Tibial nerve (tissue), 4 donors: ENCODE results near the gene PTPA. TPM values are rescaled to one million over a fixed set of nuclear protein-coding genes. Genes with fewer than 3 reads are reported as not detected.

ENCODE experiments used
- DNase-seq, 2 donors: peaks; one replicate each; pipeline ENCODE4 v3.0.0-alpha.2; 2019; ENCODE audit warnings: low spot score in 2 of 2
- H3K27ac ChIP-seq, 4 donors: fragments of 200-600 bp; sonication (generic) in 3 of 4; one replicate each; pipeline ENCODE4 v1.5.1; 2017 to 2019; ENCODE audit warnings: mild to moderate bottlenecking in 1 of 4
- H3K27me3 ChIP-seq, 2 donors: fragments of 200-600 bp; sonication (generic) in 1 of 2; one replicate each; pipeline versions ENCODE4 v1.5.1 to v1.6.0; 2017 to 2019
- H3K36me3 ChIP-seq, 3 donors: fragments of 200-600 bp; sonication (generic); one replicate each; pipeline ENCODE4 v1.5.1; 2018 to 2019
- H3K4me1 ChIP-seq, 4 donors: fragments of 200-600 bp; sonication (generic) in 3 of 4; one replicate each; pipeline ENCODE4 v1.5.1; 2017 to 2019
- H3K4me3 ChIP-seq, 4 donors: fragments of 200-600 bp; sonication (generic) in 3 of 4; one replicate each; pipeline ENCODE4 v1.5.1; 2017 to 2019; ENCODE audit warnings: mild to moderate bottlenecking in 1 of 4, moderate library complexity in 1 of 4
- H3K9me3 ChIP-seq, 4 donors: fragments of 200-600 bp; sonication (generic) in 3 of 4; one replicate each; pipeline ENCODE4 v1.5.1; 2017 to 2019
- CTCF ChIP-seq, 5 experiments: fragments of 200-600 bp in 3 of 5; fragments of 450-650 bp in 2 of 5; sonication (generic) in 3 of 5; IDR thresholded peaks; one replicate each; pipeline ENCODE4 v1.5.1; 2016 to 2019; ENCODE audit warnings: antibody characterized with exemption in 5 of 5, mild to moderate bottlenecking in 3 of 5, moderate library complexity in 2 of 5
- EP300 ChIP-seq, 2 donors: sonication (generic); formaldehyde crosslinking; IDR thresholded peaks; one replicate each; pipeline ENCODE4 v1.6.1; 2017; ENCODE audit warnings: antibody characterized with exemption in 2 of 2, mild to moderate bottlenecking in 1 of 2
- POLR2A ChIP-seq, 2 donors: fragments of 450-650 bp; IDR thresholded peaks; one replicate each; pipeline ENCODE4 v1.6.1; 2017; ENCODE audit warnings: antibody characterized with exemption in 2 of 2, mild to moderate bottlenecking in 2 of 2, moderate library complexity in 2 of 2
- WGBS, 2 donors: methylation state at CpG; one replicate each; pipeline ENCODE4 v1.1.5; 2018; 5-methylcytosine and 5-hydroxymethylcytosine counted together
- total RNA-seq, 4 donors: library from RNA; depleted of rRNA; stranded (reverse); fragments of >200 nt; gene quantifications; one replicate each; pipeline ENCODE4 v1.1.0, GENCODE V29; 2016

Gene PTPA
- total RNA-seq, 4 donors from 2014 or later, result 38.0 to 50.1 (median 44.0) TPM

GRCh38 chr9:129077236-129077635 lies 34.0 kb upstream of the PTPA start:
- TF ChIP-seq CTCF (IDR thresholded peaks at IDR 0.05), result no peak
- TF ChIP-seq POLR2A (IDR thresholded peaks at IDR 0.05), result no peak
- TF ChIP-seq EP300 (IDR thresholded peaks at IDR 0.05), result no peak
- Histone ChIP-seq H3K27ac (no peak overlapping the region), H3K9me3 (no peaks in the 10 kb centered on the region), H3K27me3 (no peaks in the 10 kb centered on the region), H3K36me3 (no peaks in the 10 kb centered on the region), H3K4me1 (peaks cover 0 to 17% (median 11%) of the 10 kb centered on the region in 4 donors), H3K4me3 (no peak overlapping the region)
- 85 to 88% methylated on average over 10 of the region's 10 CpGs for WGBS, 2 donors
- no peak for DNase-seq

GRCh38 chr9:129078691-129079503 lies 32.3 kb upstream of the PTPA start:
- Histone ChIP-seq H3K36me3 (peaks cover 0 to 2% (median 0%) of the 10 kb centered on the region in 3 donors), H3K27ac (no peak overlapping the region), H3K4me1 (peaks cover 0 to 26% (median 12%) of the 10 kb centered on the region in 4 donors), H3K9me3 (no peaks in the 10 kb centered on the region), H3K27me3 (no peaks in the 10 kb centered on the region), H3K4me3 (no peak overlapping the region)
- DNase-seq, result no peak
- WGBS, 2 donors, result 84 to 89% methylated on average over 9 to 18 of the region's 18 CpGs
- no peak for TF ChIP-seq CTCF (IDR thresholded peaks at IDR 0.05)
- no peak for TF ChIP-seq EP300 (IDR thresholded peaks at IDR 0.05)
- TF ChIP-seq POLR2A (IDR thresholded peaks at IDR 0.05), result no peak

GRCh38 chr9:129079829-129080228 lies 31.4 kb upstream of the PTPA start:
- Histone ChIP-seq H3K27ac (no peak overlapping the region), H3K4me1 (peaks cover 0 to 26% (median 12%) of the 10 kb centered on the region in 4 donors), H3K9me3 (no peaks in the 10 kb centered on the region), H3K27me3 (no peaks in the 10 kb centered on the region), H3K4me3 (no peak overlapping the region), H3K36me3 (peaks cover 0 to 11% (median 0%) of the 10 kb centered on the region in 3 donors)
- TF ChIP-seq CTCF (IDR thresholded peaks at IDR 0.05) (no peak), EP300 (IDR thresholded peaks at IDR 0.05) (no peak), POLR2A (IDR thresholded peaks at IDR 0.05) (no peak)
- no peak for DNase-seq
- 84% methylated on average over 13 of the region's 13 CpGs for WGBS, 2 donors

- TF ChIP-seq CTCF (IDR thresholded peaks at IDR 0.05) (no peak), POLR2A (IDR thresholded peaks at IDR 0.05) (no peak), EP300 (IDR thresholded peaks at IDR 0.05) (no peak)
- peaks cover 0 to 26% (median 12%) of the 10 kb centered on the region in 4 donors for H3K4me1 ChIP-seq
- H3K4me3 ChIP-seq, result peak overlapping the region; percentile 61 to 96 (median 89)
- DNase-seq, result no peak
- H3K36me3 ChIP-seq, result peaks cover 0 to 15% (median 3%) of the 10 kb centered on the region in 3 donors
- peak overlapping the region in 3 of 4 donors; percentile 25 to 91 (median 83) for H3K27ac ChIP-seq
- no peaks in the 10 kb centered on the region for H3K9me3 ChIP-seq
- WGBS, 2 donors, result 2 to 5% methylated on average over 12 of the region's 12 CpGs
- H3K27me3 ChIP-seq, result no peaks in the 10 kb centered on the region
These were observed 31.0 kb upstream of the PTPA start for GRCh38 chr9:129080298-129080600.

- TF ChIP-seq POLR2A (IDR thresholded peaks at IDR 0.05) (peak; percentile 65 to 70), CTCF (IDR thresholded peaks at IDR 0.05) (peak in 2 of 5 experiments; percentile 88), EP300 (IDR thresholded peaks at IDR 0.05) (peak; percentile 25 to 87)
- H3K4me1 ChIP-seq, result peaks cover 0 to 26% (median 12%) of the 10 kb centered on the region in 4 donors
- H3K4me3 ChIP-seq, result peak within 1 kb of the TSS; percentile 61 to 96 (median 89)
- H3K9me3 ChIP-seq, result no peaks in the 10 kb centered on the region
- no peaks in the 10 kb centered on the region for H3K27me3 ChIP-seq
- WGBS, 2 donors, result 1 to 2% methylated on average over 21 to 31 of the region's 70 CpGs
- H3K27ac ChIP-seq, result peak within 1 kb of the TSS; percentile 39 to 91 (median 86)
- H3K36me3 ChIP-seq, result peaks cover 0 to 21% (median 9%) of the 10 kb centered on the region in 3 donors
- peak; percentile 95 to 97 for DNase-seq
These were observed 30.4 kb upstream of the PTPA start, which contains the start of gene DOLPP1 for GRCh38 chr9:129080601-129081387. Gene DOLPP1, plus strand, starts transcription at chr9:129081111. Its CDS starts 21 bp downstream, at chr9:129081132.
